Pons (tissue), 1 donor: Measurements from ENCODE around the gene TOMM40.
"Not testable (repeated sequence)": the region's sequence is repeated elsewhere in the genome, so short reads cannot be mapped to it uniquely, and the experiment has no call there.

Experiments
- DNase-seq: peaks from one replicate; pipeline ENCODE4 v3.0.0-alpha.2; 2016; ENCODE audit warnings: low spot score

TOMM40 gene

GRCh38 chr19:44891016-44891882 lies at the start of gene TOMM40:
TOMM40 (plus strand) TSS chr19:44891254; CDS start chr19:44891416, 162 bp downstream.
- no peak for DNase-seq

GRCh38 chr19:44845286-44845611 lies 45.8 kb upstream of the TOMM40 start:
- no peak for DNase-seq

DNA sequence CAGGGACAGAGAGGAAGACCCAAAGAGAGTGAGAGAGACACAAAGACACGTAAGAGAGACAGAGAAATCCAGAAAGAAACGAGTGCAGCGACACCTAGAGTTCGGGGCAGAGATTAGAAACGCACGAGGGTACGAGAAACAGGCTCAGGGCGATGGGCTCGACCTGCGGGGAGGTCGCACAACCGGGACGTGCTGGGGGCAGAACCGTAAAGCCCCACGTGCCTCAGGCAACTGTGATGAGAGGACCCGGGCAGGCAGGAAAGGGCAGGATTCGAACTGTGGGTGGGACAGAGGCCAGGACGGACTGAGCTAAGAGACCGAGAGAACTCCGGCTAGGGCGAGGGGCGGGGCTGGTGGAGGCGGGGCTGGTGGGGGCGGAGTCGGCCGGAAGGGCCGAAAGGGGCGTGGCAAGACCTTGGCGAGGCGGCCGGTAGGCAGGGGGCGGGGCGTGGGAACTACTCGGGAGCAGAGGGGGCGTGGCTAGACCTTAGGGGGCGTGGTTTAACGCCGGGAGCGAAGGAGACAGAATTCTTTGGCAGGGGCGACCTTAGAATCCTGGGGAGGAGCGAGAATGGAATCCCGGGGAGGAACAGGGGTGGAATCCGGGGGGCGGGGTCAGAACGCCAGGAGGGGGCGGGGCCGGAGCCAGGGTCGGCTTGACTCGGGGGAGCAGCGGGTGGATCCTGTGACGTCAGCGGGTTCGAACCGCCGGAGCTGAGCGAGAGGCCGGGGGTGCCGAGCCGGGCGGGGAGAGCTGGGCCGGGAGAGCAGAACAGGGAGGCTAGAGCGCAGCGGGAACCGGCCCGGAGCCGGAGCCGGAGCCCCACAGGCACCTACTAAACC lies 45.2 kb upstream of the TOMM40 start, which contains the start of gene NECTIN2:
Gene NECTIN2 (plus strand): TSS at position 686 of the 843 bp plus-strand sequence. CDS start 229 bp downstream, outside the sequence.
- DNase-seq = peak; percentile 81

DNA sequence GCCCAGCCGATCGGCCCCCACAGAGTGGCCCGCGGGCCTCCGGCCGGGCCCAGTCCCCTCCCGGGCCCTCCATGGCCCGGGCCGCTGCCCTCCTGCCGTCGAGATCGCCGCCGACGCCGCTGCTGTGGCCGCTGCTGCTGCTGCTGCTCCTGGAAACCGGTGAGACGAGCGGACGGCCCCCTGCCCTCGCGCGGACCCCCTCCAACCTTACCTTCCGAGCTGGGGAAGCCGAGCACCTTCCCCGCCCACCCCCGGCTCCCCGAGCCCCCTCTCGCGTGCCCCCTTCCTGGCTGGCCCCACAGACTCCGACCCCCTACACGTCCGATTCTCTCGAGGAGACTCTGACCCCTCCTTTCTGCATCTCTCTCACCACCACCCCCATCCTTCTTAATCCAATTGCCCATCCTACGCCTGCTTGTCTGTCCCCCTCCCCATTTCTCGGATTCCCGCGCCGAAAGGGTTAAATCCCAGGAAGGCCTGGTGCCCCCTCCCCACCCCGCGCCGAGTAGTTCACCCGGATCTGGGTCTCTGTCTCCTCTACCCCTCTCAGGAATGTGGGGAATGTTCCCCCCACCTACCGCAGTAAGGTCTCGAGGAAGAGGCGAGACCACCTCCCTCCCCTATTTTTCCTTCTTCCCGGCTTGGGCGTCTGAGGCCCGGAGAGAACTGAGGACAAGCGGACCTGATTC lies 44.5 kb upstream of the TOMM40 start:
- no peak for DNase-seq

DNA sequence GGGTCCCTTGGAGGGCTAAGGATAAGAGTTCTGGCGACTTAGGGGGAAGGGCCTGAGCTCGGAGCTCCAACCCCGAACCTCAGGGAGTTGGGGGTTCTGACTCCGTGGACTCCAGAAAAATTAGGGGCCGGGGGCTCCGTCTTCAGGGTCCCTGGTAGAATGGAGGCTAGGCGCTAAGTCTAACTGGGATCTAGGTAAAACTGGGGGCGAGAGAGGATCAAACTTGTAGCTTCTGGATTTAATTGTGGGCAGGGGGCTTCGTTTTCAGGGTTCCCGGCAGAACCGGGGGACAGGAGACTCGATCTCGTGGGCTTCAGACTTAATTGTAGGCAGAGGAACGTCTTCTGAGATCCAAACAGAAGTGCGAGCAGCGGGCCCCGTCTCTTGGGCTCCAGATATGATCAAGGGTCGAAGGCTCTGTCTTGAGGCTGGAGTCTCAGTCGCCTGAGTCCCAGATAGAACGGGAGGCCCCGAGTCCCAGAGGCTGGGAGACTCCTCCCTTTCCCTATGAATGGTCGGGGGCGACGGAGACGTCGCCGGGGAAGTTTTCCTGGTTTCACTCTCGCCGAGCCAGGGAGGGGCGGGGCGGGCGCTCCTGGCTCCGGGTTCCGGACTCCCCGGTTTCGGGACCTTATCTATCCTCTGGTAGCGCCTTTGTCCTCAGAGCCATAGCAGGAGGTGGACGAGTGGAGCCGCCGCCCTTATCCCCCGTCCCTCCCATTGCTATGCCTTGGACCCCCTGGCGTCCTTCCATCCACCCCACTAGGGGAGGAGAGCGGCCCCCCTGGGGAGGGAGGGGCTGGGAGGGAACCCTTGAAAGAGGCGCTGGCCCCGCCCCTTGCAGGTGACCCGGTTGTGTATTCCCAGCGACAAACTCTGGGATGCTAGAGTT lies 43.7 kb upstream of the TOMM40 start:
- DNase-seq = no peak

GRCh38 chr19:44848036-44848811 lies 42.8 kb upstream of the TOMM40 start:
- DNase-seq = peak; percentile 11

DNA sequence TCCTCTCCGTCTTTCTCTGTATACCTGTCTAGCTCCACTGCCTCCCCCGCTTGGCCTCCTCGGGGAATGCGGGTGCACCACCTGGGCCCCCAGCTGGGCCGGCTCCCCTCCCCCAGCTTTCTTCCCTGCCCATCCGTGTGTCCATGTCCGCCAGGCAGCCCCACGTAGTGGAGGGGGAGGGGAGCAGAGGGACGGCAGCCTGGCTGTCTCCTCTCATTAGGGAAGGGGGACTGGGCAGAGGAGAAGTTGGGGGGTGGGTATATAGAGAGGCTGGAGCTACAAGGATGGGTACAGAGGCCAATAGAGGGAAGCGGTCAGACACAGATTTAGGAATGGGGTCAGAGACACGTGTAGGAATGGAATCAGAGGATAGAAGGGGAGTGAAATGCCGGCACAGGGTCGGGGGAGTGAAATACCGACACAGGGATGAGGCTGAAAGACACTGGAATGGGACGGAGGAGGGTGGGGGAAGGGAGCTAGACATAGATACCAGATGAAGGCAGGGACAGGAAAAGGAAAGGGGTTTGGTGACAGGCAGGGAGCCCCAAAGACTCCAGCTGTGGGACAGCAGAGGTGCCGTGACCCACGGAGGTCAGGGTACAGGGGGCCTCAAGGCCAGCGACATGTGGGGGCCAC lies 42.1 kb upstream of the TOMM40 start:
- DNase-seq = no peak

GRCh38 chr19:44850641-44851109 lies 40.4 kb upstream of the TOMM40 start:
- DNase-seq = no peak

GRCh38 chr19:44851427-44851826 lies 39.6 kb upstream of the TOMM40 start:
- DNase-seq = no peak

GRCh38 chr19:44855606-44856005 lies 35.4 kb upstream of the TOMM40 start:
- DNase-seq = no peak

DNA sequence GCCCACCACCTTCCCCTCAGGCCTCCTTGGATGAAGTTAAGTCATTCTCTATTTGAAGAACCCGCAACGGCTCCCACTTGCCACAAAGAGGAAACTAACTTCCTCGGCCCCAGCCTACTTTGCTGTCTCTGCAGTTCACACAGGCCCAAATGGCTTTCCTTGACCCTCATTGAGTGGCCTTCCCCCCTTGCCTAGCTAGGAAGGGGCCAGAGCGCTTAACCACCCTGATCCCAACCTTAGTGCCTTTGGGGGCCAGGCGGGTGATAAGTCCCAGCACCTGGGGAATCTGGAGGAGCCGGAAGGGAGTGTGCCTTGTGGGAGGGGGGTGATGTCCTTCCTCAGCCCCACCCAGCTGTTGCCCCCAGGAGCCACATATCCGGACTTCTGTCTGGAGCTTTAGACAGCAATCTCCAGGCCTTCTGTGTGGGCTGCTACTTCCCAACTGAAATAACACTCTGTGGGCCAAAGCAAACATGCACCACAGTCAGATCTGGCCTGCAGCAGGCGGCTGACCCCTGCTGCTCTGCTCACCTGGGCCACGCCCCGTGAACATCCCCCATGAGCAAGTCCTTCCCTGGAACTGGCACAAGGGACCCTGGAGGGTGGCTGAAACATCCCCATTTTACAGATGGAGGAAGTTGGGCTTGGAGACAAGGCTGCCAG lies 34.5 kb upstream of the TOMM40 start:
- DNase-seq = peak; percentile 59

GRCh38 chr19:44857837-44858236 lies 33.2 kb upstream of the TOMM40 start:
- no peak for DNase-seq

DNA sequence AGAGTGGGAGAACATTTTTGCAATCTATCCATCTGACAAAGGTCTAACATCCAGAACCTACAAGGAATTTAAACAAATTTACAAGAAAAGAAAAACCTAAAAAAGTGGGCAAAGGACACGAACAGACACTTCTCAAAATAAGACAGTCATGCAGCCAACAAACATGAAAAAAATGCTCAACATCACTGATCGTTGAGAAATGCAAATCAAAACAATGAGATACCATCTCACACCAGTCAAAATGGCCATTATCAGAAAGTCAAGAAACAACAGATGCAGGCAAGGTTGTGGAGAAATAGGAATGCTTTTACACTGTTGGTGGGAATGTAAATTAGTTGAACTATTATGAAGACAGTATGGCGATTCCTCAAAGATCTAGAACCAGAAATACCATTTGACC lies 29.5 kb upstream of the TOMM40 start:
- DNase-seq = not testable (repeated sequence)

GRCh38 chr19:44863990-44864389 lies 27.1 kb upstream of the TOMM40 start:
- no peak for DNase-seq

DNA sequence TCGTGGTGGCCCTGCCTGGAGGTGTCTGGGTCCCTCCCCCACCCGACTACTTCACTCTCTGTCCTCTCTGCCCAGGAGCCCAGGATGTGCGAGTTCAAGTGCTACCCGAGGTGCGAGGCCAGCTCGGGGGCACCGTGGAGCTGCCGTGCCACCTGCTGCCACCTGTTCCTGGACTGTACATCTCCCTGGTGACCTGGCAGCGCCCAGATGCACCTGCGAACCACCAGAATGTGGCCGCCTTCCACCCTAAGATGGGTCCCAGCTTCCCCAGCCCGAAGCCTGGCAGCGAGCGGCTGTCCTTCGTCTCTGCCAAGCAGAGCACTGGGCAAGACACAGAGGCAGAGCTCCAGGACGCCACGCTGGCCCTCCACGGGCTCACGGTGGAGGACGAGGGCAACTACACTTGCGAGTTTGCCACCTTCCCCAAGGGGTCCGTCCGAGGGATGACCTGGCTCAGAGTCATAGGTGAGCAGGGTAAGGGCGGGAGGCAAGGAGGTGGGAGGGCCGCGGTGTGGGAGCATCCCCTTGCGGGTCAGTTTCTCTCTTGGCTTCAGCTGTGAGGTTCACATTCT lies 25.8 kb upstream of the TOMM40 start:
- DNase-seq = no peak

DNA sequence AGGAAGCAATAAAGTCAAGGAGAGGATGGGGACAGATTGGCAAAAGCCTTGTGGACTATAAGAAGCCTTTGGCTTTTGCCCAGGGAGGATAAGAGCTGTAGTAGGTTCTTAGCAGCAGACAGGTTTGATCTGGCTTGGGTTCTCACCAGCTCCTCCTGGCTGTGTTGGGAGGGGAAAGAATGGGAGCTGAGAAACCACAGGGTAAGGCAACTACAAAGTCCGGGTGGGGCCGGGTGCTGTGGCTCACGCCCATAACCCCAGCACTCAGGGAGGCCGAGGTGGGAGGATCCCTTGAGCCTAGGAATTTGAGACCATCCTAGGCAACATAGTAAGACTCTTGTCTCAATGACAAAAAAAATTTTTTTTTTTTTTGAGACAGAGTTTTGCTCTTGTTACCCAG lies 24.4 kb upstream of the TOMM40 start:
- no peak for DNase-seq

GRCh38 chr19:44867578-44867977 lies 23.5 kb upstream of the TOMM40 start:
- no peak for DNase-seq

DNA sequence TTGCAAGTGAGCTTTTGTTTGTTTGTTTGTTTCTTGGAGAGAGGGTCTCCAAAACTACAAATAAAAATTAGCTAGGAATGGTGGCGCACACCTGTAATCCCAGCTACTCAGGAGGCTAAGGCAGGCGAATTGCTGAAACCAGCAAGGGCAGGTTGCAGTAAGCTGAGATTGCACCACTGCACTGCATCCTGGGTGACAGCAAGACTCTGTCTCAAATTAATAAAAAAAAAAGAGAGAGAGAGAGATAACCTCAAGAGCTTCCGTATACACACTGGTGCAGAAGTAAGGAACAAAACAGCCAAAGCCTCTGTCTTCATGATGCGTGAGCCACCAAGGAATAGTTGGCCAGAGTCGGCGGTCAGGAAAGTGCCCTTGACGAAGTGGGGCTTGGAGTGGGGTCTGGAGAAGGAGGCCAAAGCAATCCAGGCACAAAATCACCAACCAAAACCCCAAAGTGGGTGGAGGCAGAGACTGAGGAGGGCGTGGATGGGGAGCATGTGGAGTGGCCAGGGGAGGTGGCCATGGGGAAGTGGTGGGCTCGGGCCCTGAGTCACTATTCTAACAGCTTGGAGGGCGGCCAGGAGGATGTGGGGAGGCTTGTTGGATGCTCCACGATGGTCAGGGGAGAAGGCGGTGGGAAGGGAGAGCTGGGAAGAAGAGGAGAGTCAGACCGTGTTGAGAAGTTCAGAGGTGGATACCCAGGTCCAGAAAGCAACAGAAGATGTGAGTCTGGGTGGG lies 21.2 kb upstream of the TOMM40 start:
- DNase-seq = peak; percentile 35
